Kidney capillary endothelial cell (primary cell): Measurements from ENCODE around the gene TOGARAM1.
A peak's percentile ranks its signal among the peaks of the same experiment; 100 is the strongest.

Experiments used
- DNase-seq: peaks from one replicate; pipeline ENCODE4 v3.0.0-alpha.2; 2018; ENCODE audit warnings: low spot score

Gene TOGARAM1

GRCh38 chr14:45094275-45094674, 132.3 kb downstream of the TOGARAM1 start:
- DNase-seq, result no peak

- no peak for DNase-seq
These were observed 133.2 kb downstream of the TOGARAM1 start for GRCh38 chr14:45095143-45095542.

GRCh38 chr14:45096218-45096617, 134.2 kb downstream of the TOGARAM1 start:
- no peak for DNase-seq

GRCh38 chr14:45103806-45104205, 141.8 kb downstream of the TOGARAM1 start:
- no peak for DNase-seq

- DNase-seq, result no peak
These were observed 142.6 kb downstream of the TOGARAM1 start for GRCh38 chr14:45104561-45104960.

- DNase-seq, result peak; percentile 29
These were observed 151.1 kb downstream of the TOGARAM1 start for GRCh38 chr14:45112896-45113781.

- no peak for DNase-seq
These were observed 152.3 kb downstream of the TOGARAM1 start for GRCh38 chr14:45114327-45114726.

GRCh38 chr14:45118594-45118993, 156.6 kb downstream of the TOGARAM1 start:
- no peak for DNase-seq

GRCh38 chr14:45120096-45120495, 158.1 kb downstream of the TOGARAM1 start:
- DNase-seq, result no peak

GRCh38 chr14:45123271-45123670, 161.3 kb downstream of the TOGARAM1 start:
- no peak for DNase-seq
